KMS-11 (cell line): Measurements from ENCODE around the gene BATF2.
"Not testable (repeated sequence)": the region's sequence is repeated elsewhere in the genome, so short reads cannot be mapped to it uniquely, and the experiment has no call there.

Source experiments
- H2AFZ ChIP-seq: fragments of 200-600 bp; sonication (generic); 2 replicates; pipeline ENCODE4 v1.6.1; 2016; ENCODE audit warnings: antibody characterized with exemption, mixed run types, low read depth
- H3K27ac ChIP-seq: fragments of 200-600 bp; sonication (generic); 2 replicates; pipeline ENCODE4 v1.6.1; 2016; ENCODE audit warnings: mild to moderate bottlenecking, mixed run types
- H3K27me3 ChIP-seq: fragments of 200-600 bp; sonication (generic); 2 replicates; pipeline ENCODE4 v1.6.1; 2017; ENCODE audit warnings: mild to moderate bottlenecking, low read depth, mixed run types, moderate library complexity; ENCODE audit not compliant: insufficient read depth
- H3K36me3 ChIP-seq: fragments of 200-600 bp; sonication (generic); 2 replicates; pipeline ENCODE4 v1.6.1; 2017; ENCODE audit warnings: mild to moderate bottlenecking, mixed run types; ENCODE audit not compliant: insufficient read depth
- H3K4me1 ChIP-seq: fragments of 200-600 bp; sonication (generic); 2 replicates; pipeline ENCODE4 v1.6.1; 2016; ENCODE audit warnings: mild to moderate bottlenecking, low read depth, mixed run types; ENCODE audit not compliant: poor library complexity, severe bottlenecking
- H3K4me2 ChIP-seq: fragments of 200-600 bp; sonication (generic); 2 replicates; pipeline ENCODE4 v1.7.0; 2016; ENCODE audit warnings: mild to moderate bottlenecking, mixed run types
- H3K4me3 ChIP-seq: fragments of 200-600 bp; sonication (generic); IDR thresholded peaks from 2 replicates; pipeline ENCODE4 v1.6.1; 2017; ENCODE audit warnings: low read depth, low read length, mixed read lengths; ENCODE audit not compliant: insufficient read depth
- H3K79me2 ChIP-seq: fragments of 200-600 bp; sonication (generic); 2 replicates; pipeline ENCODE4 v1.6.1; 2016; ENCODE audit warnings: low read depth, mixed run types; ENCODE audit not compliant: insufficient read depth
- H3K9ac ChIP-seq: fragments of 200-600 bp; sonication (generic); 2 replicates; pipeline ENCODE4 v1.6.1; 2016; ENCODE audit warnings: mild to moderate bottlenecking, mixed run types
- H4K20me1 ChIP-seq: fragments of 200-600 bp; sonication (generic); 2 replicates; pipeline ENCODE4 v1.6.1; 2016; ENCODE audit warnings: mild to moderate bottlenecking, mixed run types; ENCODE audit not compliant: insufficient read depth
- CTCF ChIP-seq: fragments of 200-600 bp; sonication (generic); conservative IDR thresholded peaks from 2 replicates; pipeline ENCODE4 v1.6.1; 2017; ENCODE audit warnings: low read depth, mild to moderate bottlenecking, antibody characterized with exemption, low read length, moderate library complexity, mixed read lengths

The BATF2 gene

GRCh38 chr11:65026810-65027209, 30.0 kb upstream of the BATF2 start:
- no peaks in the 10 kb centered on the region for H3K36me3 ChIP-seq
- H3K27me3 ChIP-seq: no peaks in the 10 kb centered on the region
- H4K20me1 ChIP-seq: no peaks in the 10 kb centered on the region
- peak overlapping the region; percentile 61 for H2AFZ ChIP-seq
- no peaks in the 10 kb centered on the region for H3K79me2 ChIP-seq
- no peak overlapping the region for H3K9ac ChIP-seq
- peak overlapping the region; percentile 20; the same call in 1 of the 2 replicates for H3K4me2 ChIP-seq
- H3K27ac ChIP-seq: no peak overlapping the region
- TF ChIP-seq CTCF: no peak
- peaks cover 16% of the 10 kb centered on the region for H3K4me1 ChIP-seq
- H3K4me3 ChIP-seq: no peak overlapping the region

DNA sequence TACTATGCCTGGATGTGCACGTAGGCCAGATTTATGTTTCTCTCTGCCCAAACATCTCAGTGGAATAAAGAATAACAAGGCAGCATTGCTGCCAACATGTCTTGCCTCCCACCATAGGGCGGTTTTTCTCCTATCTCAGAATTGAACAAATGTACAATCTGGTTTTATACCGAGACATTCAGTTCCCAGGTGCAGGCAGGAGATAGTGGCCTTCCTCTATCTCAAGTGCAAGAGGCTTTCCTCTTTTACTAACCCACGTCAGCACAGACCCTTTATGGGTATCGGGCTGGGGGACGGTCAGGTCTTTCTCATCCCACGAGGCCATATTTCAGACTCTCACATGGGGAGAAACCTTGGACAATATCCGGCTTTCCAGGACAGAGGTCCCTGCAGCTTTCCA, 26.7 kb upstream of the BATF2 start:
- H3K4me2 ChIP-seq, H3K27ac ChIP-seq, H3K27me3 ChIP-seq, H3K4me3 ChIP-seq, H4K20me1 ChIP-seq, H3K36me3 ChIP-seq, H2AFZ ChIP-seq, H3K79me2 ChIP-seq, H3K9ac ChIP-seq: not testable (repeated sequence)
- H3K4me1 ChIP-seq: peaks cover 13% of the 10 kb centered on the region

DNA sequence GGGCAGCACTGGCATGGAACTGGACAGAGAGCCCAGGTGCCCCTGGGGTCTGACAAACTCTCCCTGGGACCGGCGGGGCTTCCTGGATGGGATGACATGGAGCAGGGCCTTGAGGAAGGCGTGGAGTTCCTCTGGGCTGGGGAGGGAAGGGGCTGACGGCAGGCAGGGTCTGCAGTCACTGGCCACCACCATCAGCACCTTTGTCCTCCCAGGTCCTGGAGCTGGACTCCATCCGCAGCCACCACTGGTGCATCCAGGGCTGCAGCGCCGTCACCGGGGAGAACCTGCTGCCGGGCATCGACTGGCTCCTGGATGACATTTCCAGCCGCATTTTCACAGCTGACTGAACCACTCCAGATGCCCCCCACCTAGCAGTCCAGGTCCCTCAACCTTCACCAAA, 24.7 kb upstream of the BATF2 start:
- H3K36me3 ChIP-seq: no peaks in the 10 kb centered on the region
- no peak for TF ChIP-seq CTCF

DNA sequence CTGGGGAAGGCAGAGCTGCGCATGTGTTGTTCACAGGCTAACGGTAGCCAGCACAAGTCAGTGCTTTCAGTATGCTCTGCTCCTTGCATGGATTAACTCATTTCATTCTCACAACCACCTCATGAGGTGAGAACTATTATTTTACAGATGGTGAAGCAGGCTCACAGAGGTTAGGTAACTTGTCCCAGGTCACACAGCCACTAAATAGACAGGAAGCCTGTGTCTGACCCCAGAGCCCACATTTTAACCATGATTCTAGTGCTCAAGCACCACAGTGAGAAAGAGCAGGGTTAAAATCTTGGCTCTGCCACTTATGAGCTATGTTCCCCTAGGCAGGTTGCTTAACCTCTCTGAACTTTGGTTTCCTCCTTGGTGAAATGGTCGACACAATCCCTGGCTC, 24.2 kb upstream of the BATF2 start:
- H2AFZ ChIP-seq: no peak overlapping the region
- no peak overlapping the region for H3K4me3 ChIP-seq
- no peak overlapping the region for H3K27ac ChIP-seq
- H3K36me3 ChIP-seq: no peaks in the 10 kb centered on the region
- H4K20me1 ChIP-seq: no peaks in the 10 kb centered on the region
- H3K4me2 ChIP-seq: no peak overlapping the region
- H3K79me2 ChIP-seq: no peaks in the 10 kb centered on the region
- no peaks in the 10 kb centered on the region for H3K27me3 ChIP-seq
- H3K4me1 ChIP-seq: no peaks in the 10 kb centered on the region
- TF ChIP-seq CTCF: no peak
- H3K9ac ChIP-seq: no peak overlapping the region

More for the DNA sequence above, 24.7 kb upstream of the BATF2 start:
- Histone ChIP-seq H3K9ac (no peak overlapping the region), H2AFZ (no peak overlapping the region), H3K27ac (no peak overlapping the region), H3K27me3 (no peaks in the 10 kb centered on the region), H4K20me1 (no peaks in the 10 kb centered on the region), H3K79me2 (no peaks in the 10 kb centered on the region), H3K4me2 (no peak overlapping the region), H3K4me3 (no peak overlapping the region), H3K4me1 (no peaks in the 10 kb centered on the region)

- no peak overlapping the region for H2AFZ ChIP-seq
- no peak overlapping the region for H3K27ac ChIP-seq
- TF ChIP-seq CTCF: no peak
- peaks cover 7% of the 10 kb centered on the region; the same call in 1 of the 2 replicates for H3K79me2 ChIP-seq
- H3K4me3 ChIP-seq: no peak overlapping the region
- no peaks in the 10 kb centered on the region for H3K36me3 ChIP-seq
- no peaks in the 10 kb centered on the region for H4K20me1 ChIP-seq
- H3K4me2 ChIP-seq: no peak overlapping the region
- peaks cover 10% of the 10 kb centered on the region for H3K4me1 ChIP-seq
- H3K9ac ChIP-seq: no peak overlapping the region
- no peaks in the 10 kb centered on the region for H3K27me3 ChIP-seq
Observed at GRCh38 chr11:65019824-65020223, 23.1 kb upstream of the BATF2 start.
